ENCODE results near the gene ATRNL1. TPM values are rescaled to one million over a fixed set of nuclear protein-coding genes. Genes with fewer than 3 reads are reported as not detected.

Gene ATRNL1
- polyA plus RNA-seq, 1 experiment: 0.20 TPM

- Histone ChIP-seq H3K4me3 (ENCODE audit: low read depth, low read length) (no peak overlapping the region), H3K9me3 (ENCODE audit: control insufficient read depth, insufficient read depth, low read length) (no peaks in the 10 kb centered on the region), H3K27ac (ENCODE audit: low read depth, low read length) (no peak overlapping the region), H3K27me3 (ENCODE audit: control insufficient read depth, insufficient read depth, low read length) (no peaks in the 10 kb centered on the region)
- no peak for TF ChIP-seq CTCF (IDR thresholded peaks at IDR 0.05; ENCODE audit: low read depth, low read length)
- CTCF ChIA-PET: no interaction called here
- no peak for DNase-seq (ENCODE audit: low read depth, low spot score)
- POLR2A ChIA-PET: interaction anchor here (0.8 kb wide), 1 partner anchor 113 kb away, joined by 3 read pairs; the partner anchor contains the start of gene TRUB1
These were observed 41.9 kb upstream of the ATRNL1 start for GRCh38 chr10:115051216-115051615.

DNA sequence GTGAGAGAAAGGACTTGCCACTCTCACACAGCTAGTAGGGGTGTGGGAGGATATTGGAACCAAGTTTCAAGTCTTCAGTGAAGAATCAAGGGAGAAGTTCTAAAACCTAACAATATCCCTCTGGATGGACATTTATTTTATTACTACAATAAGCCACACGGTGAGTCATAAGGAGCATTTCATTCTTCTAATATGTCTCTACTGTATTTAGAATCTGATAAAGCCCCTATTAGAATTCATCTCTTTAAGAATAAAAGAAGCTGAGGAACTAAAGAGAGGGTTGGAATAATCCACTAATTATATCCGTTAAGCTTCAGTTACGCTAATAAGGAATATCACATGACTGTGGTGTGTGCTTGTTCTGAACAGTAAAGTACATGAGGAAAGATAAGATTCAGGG lies 40.9 kb upstream of the ATRNL1 start:
- no peaks in the 10 kb centered on the region for H3K27me3 ChIP-seq (ENCODE audit: control insufficient read depth, insufficient read depth, low read length)
- ChIA-PET CTCF (no interaction called here), POLR2A (no interaction called here)
- H3K9me3 ChIP-seq (ENCODE audit: control insufficient read depth, insufficient read depth, low read length): no peaks in the 10 kb centered on the region
- H3K27ac ChIP-seq (ENCODE audit: low read depth, low read length): no peak overlapping the region
- no peak for DNase-seq (ENCODE audit: low read depth, low spot score)
- H3K4me3 ChIP-seq (ENCODE audit: low read depth, low read length): no peak overlapping the region
- TF ChIP-seq CTCF (IDR thresholded peaks at IDR 0.05; ENCODE audit: low read depth, low read length): no peak

DNA sequence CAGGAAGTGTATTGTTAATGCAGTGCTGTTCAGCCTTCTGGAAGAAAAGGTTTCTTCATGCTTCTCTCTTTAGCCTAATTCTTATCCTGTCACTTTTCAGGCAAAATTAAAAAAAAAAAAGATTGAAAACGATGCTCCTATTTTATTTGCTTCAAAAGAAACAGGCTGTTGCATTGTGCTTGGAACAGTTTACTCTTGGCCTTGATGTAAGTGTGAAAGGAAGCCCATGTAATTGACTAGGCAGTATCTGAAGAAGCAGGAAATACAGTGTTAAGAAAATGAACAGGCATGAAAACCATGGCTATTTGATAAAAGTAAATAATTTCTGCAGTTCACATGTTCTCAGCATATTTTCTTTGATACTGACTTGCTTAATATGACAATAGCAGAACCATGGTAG lies 40.4 kb upstream of the ATRNL1 start:
- no peak overlapping the region for H3K27ac ChIP-seq (ENCODE audit: low read depth, low read length)
- H3K27me3 ChIP-seq (ENCODE audit: control insufficient read depth, insufficient read depth, low read length): no peaks in the 10 kb centered on the region
- CTCF ChIA-PET: no interaction called here
- no peak overlapping the region for H3K4me3 ChIP-seq (ENCODE audit: low read depth, low read length)
- H3K9me3 ChIP-seq (ENCODE audit: control insufficient read depth, insufficient read depth, low read length): no peaks in the 10 kb centered on the region
- POLR2A ChIA-PET: no interaction called here
- no peak for TF ChIP-seq CTCF (IDR thresholded peaks at IDR 0.05; ENCODE audit: low read depth, low read length)
- no peak for DNase-seq (ENCODE audit: low read depth, low spot score)

DNA sequence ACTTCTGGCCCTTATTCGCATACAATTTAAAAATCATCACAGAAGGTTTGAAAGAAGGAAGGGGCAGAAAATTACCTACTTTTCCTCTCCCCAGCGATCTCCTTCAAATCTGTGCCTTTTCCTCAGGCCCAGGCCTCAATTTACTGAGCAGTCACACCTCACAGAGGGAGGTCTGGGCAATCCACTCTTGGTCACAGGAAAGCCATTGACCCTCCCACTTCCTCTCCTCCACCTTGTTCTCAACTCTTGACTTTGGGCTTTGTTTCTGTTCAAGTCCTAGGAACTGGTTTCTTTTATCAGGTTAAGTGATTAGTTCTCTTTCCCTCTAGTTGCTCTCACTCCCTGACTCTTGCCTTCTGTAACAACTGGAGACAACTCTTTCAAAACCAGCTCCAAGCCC lies 37.0 kb upstream of the ATRNL1 start:
- no peak overlapping the region for H3K27ac ChIP-seq (ENCODE audit: low read depth, low read length)
- CTCF ChIA-PET: no interaction called here
- POLR2A ChIA-PET: interaction anchor here (0.6 kb wide), 1 partner anchor 19 kb away, joined by 3 read pairs; no protein-coding TSS in a partner anchor
- no peaks in the 10 kb centered on the region for H3K27me3 ChIP-seq (ENCODE audit: control insufficient read depth, insufficient read depth, low read length)
- no peak overlapping the region for H3K4me3 ChIP-seq (ENCODE audit: low read depth, low read length)
- TF ChIP-seq CTCF (IDR thresholded peaks at IDR 0.05; ENCODE audit: low read depth, low read length): no peak
- no peaks in the 10 kb centered on the region for H3K9me3 ChIP-seq (ENCODE audit: control insufficient read depth, insufficient read depth, low read length)
- DNase-seq (ENCODE audit: low read depth, low spot score): no peak

DNA sequence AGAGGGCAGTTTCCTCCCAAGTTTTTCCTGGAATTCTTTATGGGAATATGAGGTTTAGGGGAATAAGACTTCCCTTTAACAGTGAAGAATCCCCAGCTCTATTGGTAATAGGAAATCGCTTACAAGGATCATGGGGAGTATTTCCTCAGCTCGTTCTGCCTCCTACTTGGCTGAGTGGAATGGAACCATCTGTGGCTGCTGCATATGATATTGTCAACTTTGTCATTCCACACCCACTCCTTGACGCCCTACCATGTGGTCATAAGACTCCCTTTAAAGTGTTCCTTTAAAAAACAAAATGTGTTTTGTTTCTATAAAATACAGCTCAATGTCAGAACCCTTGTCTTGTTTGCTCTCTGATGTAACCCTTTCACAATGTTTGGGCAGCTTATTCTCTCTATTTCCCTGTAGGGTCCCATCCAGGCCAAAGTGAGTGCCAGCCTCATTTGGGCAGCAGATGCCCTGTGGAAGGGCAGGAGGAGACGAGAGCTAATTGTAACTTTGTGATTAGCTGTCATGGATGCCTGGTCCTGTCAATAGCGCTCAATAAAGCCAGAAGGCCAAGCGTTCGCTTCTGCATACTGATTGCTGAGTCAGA lies 33.8 kb upstream of the ATRNL1 start:
- TF ChIP-seq CTCF (IDR thresholded peaks at IDR 0.05; ENCODE audit: low read depth, low read length): no peak
- no peak for DNase-seq (ENCODE audit: low read depth, low spot score)
- no peaks in the 10 kb centered on the region for H3K9me3 ChIP-seq (ENCODE audit: control insufficient read depth, insufficient read depth, low read length)
- no peak overlapping the region for H3K27ac ChIP-seq (ENCODE audit: low read depth, low read length)
- H3K4me3 ChIP-seq (ENCODE audit: low read depth, low read length): no peak overlapping the region
- peaks cover 6% of the 10 kb centered on the region for H3K27me3 ChIP-seq (ENCODE audit: control insufficient read depth, insufficient read depth, low read length)
- ChIA-PET POLR2A (no interaction called here), CTCF (interaction anchor here (1.1 kb wide), 1 partner anchor 180 kb away, joined by 4 read pairs; no protein-coding TSS in a partner anchor)

Data from AG04450 (cell line).